Parathyroid adenoma (tissue), 2 donors: Measurements from ENCODE around the gene DPH3.

ENCODE experiments used
- H2AFZ ChIP-seq: fragments of 300-600 bp; sonication (generic); one replicate; pipeline ENCODE4 v1.7.0; 2017; ENCODE audit warnings: antibody characterized with exemption, mild to moderate bottlenecking
- H3K27ac ChIP-seq: fragments of 300-600 bp; sonication (generic); one replicate; pipeline ENCODE4 v1.7.0; 2017
- H3K27me3 ChIP-seq: fragments of 300-600 bp; sonication (generic); one replicate; pipeline ENCODE4 v1.7.0; 2017; ENCODE audit warnings: low read length; ENCODE audit not compliant: control insufficient read depth, insufficient read depth
- H3K36me3 ChIP-seq: fragments of 300-600 bp; sonication (generic); one replicate; pipeline ENCODE4 v1.7.0; 2017; ENCODE audit warnings: low read length; ENCODE audit not compliant: control insufficient read depth, insufficient read depth
- H3K4me1 ChIP-seq: fragments of 300-600 bp; sonication (generic); one replicate; pipeline ENCODE4 v1.7.0; 2017; ENCODE audit warnings: control low read depth
- H3K4me2 ChIP-seq: fragments of 300-600 bp; sonication (generic); one replicate; pipeline ENCODE4 v1.7.0; 2017; ENCODE audit warnings: low read length
- H3K4me3 ChIP-seq: fragments of 300-600 bp; sonication (generic); one replicate; pipeline ENCODE4 v1.7.0; 2017; ENCODE audit warnings: low read depth, low read length
- H3K79me2 ChIP-seq: fragments of 300-600 bp; sonication (generic); one replicate; pipeline ENCODE4 v1.7.0; 2017; ENCODE audit warnings: control low read depth
- H3K9ac ChIP-seq: fragments of 300-600 bp; sonication (generic); one replicate; pipeline ENCODE4 v1.7.0; 2017; ENCODE audit warnings: mild to moderate bottlenecking
- H3K9me3 ChIP-seq: fragments of 300-600 bp; sonication (generic); one replicate; pipeline ENCODE4 v1.7.0; 2017; ENCODE audit warnings: low read length; ENCODE audit not compliant: control insufficient read depth
- TF ChIP-seq, protein P1 (sequence below): fragments of 300-600 bp; sonication (generic); IDR thresholded peaks from one replicate; pipeline ENCODE4 v1.7.0; 2017; ENCODE audit warnings: antibody characterized with exemption, mild to moderate bottlenecking
- donor health status: primary hyperparathyroidism.

The DPH3 gene

DNA sequence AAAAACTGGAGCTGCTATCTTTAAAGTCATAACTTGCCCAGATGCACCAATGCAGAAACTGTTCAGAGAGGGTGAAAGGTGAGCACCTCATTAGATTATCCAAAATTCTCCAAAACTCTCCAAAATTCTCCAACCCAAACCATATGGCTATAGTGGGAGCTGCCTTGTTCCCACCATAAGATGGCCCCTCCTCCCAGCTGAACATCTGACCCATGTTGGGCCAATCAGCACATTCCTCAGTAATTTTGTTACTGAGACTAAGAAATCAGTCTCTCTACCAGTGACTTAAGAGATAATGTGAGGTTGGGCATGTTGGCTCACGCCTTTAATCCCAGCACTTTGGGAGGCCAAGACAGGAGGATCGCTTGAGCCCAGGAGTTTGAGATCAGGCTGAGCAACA is 32.8 kb downstream of the DPH3 start:
- Histone ChIP-seq H3K27me3 (no peaks in the 10 kb centered on the region), H3K9ac (no peak overlapping the region), H3K4me2 (no peak overlapping the region), H2AFZ (no peak overlapping the region), H3K4me3 (no peak overlapping the region), H3K27ac (no peak overlapping the region), H3K79me2 (no peaks in the 10 kb centered on the region), H3K36me3 (no peaks in the 10 kb centered on the region), H3K4me1 (no peaks in the 10 kb centered on the region), H3K9me3 (no peaks in the 10 kb centered on the region)
- TF ChIP-seq, protein P1, sequence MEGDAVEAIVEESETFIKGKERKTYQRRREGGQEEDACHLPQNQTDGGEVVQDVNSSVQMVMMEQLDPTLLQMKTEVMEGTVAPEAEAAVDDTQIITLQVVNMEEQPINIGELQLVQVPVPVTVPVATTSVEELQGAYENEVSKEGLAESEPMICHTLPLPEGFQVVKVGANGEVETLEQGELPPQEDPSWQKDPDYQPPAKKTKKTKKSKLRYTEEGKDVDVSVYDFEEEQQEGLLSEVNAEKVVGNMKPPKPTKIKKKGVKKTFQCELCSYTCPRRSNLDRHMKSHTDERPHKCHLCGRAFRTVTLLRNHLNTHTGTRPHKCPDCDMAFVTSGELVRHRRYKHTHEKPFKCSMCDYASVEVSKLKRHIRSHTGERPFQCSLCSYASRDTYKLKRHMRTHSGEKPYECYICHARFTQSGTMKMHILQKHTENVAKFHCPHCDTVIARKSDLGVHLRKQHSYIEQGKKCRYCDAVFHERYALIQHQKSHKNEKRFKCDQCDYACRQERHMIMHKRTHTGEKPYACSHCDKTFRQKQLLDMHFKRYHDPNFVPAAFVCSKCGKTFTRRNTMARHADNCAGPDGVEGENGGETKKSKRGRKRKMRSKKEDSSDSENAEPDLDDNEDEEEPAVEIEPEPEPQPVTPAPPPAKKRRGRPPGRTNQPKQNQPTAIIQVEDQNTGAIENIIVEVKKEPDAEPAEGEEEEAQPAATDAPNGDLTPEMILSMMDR = no peak

DNA sequence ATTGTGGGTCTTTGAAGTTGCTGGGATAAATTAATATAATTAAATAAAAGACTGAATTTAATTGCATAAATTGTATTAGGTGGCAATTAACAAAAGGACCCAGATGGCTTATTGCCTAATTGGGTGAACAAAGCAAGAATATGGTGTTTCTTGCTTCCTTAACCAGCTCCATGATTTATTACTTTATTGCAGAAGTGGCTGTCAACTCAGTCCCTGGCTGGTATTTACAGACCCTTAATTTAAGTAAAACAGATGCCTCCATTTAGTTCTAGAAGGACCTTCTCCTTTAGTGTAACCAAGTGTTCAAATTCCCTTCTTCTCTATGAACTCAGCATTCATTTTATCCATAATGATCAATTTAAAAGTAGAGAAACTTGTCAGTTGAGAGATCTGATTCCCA is 35.1 kb downstream of the DPH3 start:
- Histone ChIP-seq H3K27me3 (no peaks in the 10 kb centered on the region), H3K79me2 (no peaks in the 10 kb centered on the region), H3K4me3 (no peak overlapping the region), H3K36me3 (no peaks in the 10 kb centered on the region), H3K9ac (no peak overlapping the region), H3K9me3 (no peaks in the 10 kb centered on the region), H3K27ac (no peak overlapping the region), H3K4me1 (no peaks in the 10 kb centered on the region), H2AFZ (no peak overlapping the region), H3K4me2 (no peak overlapping the region)
- TF ChIP-seq, protein P1 = no peak

DNA sequence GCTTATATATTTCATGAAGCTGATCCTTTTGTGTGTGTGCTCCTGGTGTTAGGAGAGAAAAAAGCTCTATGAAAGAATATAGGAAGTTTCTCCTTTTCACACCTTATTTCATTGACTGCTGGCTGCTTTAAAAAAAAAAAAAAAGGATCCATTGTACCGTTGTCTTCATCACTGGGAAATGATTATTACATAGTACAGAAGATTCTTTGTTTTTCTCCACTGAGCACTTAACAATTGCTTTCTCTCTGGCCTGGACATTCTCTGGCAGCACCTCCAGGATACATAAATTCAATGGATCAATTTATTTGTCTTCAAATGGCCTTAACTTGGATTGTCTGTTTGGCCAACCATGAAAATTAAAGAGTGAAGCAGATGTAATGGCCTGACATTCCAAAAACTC is 37.2 kb downstream of the DPH3 start:
- Histone ChIP-seq H3K27me3 (no peaks in the 10 kb centered on the region), H3K36me3 (no peaks in the 10 kb centered on the region), H3K79me2 (no peaks in the 10 kb centered on the region), H3K9me3 (no peaks in the 10 kb centered on the region), H2AFZ (no peak overlapping the region), H3K27ac (no peak overlapping the region), H3K4me2 (no peak overlapping the region), H3K4me1 (no peaks in the 10 kb centered on the region), H3K9ac (no peak overlapping the region), H3K4me3 (no peak overlapping the region)
- TF ChIP-seq, protein P1 = no peak

DNA sequence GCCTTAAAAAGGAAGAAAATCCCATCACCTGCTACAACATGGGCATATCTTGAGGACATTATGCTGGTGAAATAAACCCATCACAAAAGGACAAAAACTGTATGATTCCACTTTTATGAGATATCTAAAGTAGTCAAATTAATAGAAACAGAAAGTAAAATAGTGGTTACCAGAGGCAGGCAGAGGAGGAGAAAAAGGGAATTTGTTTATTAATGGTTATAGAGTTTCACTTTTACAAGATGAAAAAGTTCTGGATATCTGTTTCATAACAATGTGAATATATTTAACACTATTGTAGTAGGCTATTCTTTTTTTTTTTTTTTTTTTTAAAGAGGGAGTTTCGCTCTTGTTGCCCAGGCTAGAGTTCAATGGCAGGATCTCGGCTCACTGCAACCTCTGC is 40.4 kb downstream of the DPH3 start:
- Histone ChIP-seq H2AFZ (no peak overlapping the region), H3K27ac (no peak overlapping the region), H3K4me2 (no peak overlapping the region), H3K79me2 (no peaks in the 10 kb centered on the region), H3K9me3 (no peaks in the 10 kb centered on the region), H3K27me3 (no peaks in the 10 kb centered on the region), H3K36me3 (no peaks in the 10 kb centered on the region), H3K4me3 (no peak overlapping the region), H3K9ac (no peak overlapping the region), H3K4me1 (no peaks in the 10 kb centered on the region)
- TF ChIP-seq, protein P1 = no peak

DNA sequence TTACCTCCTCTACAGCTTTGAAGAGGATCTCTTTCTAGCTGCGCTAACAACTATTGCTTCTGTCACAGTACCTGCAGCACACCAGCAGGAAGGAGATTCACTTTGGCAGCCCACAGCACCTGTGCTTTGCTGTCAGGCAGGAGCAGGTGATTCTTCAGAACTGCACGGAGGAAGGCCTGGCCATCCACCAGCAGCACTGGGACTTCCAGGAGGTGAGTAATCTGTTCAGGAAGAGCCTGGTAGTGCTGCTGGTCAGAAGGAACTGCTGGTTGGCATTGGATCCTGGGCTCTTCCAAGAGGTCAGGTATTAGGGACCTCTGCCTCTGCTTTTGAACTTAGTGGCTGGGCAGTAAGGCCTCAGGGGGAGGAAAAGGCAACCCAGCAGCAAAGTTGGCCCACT is 42.2 kb downstream of the DPH3 start:
- no peaks in the 10 kb centered on the region for H3K4me1 ChIP-seq
- TF ChIP-seq, protein P1 = no peak
- no peak overlapping the region for H2AFZ ChIP-seq
- no peak overlapping the region for H3K4me2 ChIP-seq
- no peak overlapping the region for H3K4me3 ChIP-seq
- H3K9me3 ChIP-seq = no peaks in the 10 kb centered on the region
- no peak overlapping the region for H3K27ac ChIP-seq
- no peaks in the 10 kb centered on the region for H3K27me3 ChIP-seq
- H3K79me2 ChIP-seq = no peaks in the 10 kb centered on the region
- no peaks in the 10 kb centered on the region for H3K36me3 ChIP-seq
- H3K9ac ChIP-seq = no peak overlapping the region
